Stimulated activated memory B cell treated with anti-CD40 and anti-IgM and Interleukin-4, amounts not matched to agents 10 μg/mL and 1 μg/mL and 100 μg/mL, for 72 hours (primary cell): ENCODE data around the gene DOK5.
"Not testable (repeated sequence)": the region's sequence is repeated elsewhere in the genome, so short reads cannot be mapped to it uniquely, and the experiment has no call there.

ENCODE experiments used
- ATAC-seq: fragments of 150-1000 bp; cut with Tn5 transposase; 2 replicates; pipeline ENCODE4 v1.10.0; 2021
- H3K27ac Mint-ChIP-seq: one replicate; pipeline ENCODE4 v1.8.0; 2022; ENCODE audit warnings: mild to moderate bottlenecking, mixed read lengths
- H3K27me3 Mint-ChIP-seq: one replicate; pipeline ENCODE4 v1.8.0; 2022; ENCODE audit warnings: mixed read lengths
- H3K36me3 Mint-ChIP-seq: one replicate; pipeline ENCODE4 v1.8.0; 2022; ENCODE audit warnings: mixed read lengths
- H3K4me1 Mint-ChIP-seq: one replicate; pipeline ENCODE4 v1.8.0; 2022; ENCODE audit warnings: mixed read lengths
- H3K4me3 Mint-ChIP-seq: one replicate; pipeline ENCODE4 v1.8.0; 2022; ENCODE audit warnings: mild to moderate bottlenecking, moderate library complexity, mixed read lengths
- H3K9me3 Mint-ChIP-seq: one replicate; pipeline ENCODE4 v1.8.0; 2022; ENCODE audit warnings: mixed read lengths

The DOK5 gene

DNA sequence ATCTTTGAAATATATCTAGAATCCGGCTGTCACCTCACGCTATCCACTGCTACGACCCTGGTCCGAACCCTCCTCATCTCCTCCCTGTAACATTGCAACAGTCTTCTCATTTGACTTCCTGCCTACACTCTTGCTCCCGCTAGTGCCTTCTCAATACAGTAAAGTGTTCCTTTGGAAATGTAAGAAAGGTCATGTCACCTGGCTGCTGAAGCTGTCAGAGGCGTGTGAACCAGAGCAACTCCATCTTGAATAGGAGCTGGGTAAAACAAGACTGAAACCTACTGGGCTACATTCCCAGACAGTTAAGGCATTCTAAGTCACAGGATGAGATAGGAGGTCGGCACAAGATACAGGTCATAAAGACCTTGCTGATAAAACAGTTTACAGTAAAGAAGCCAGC is 4.5 kb downstream of the DOK5 start:
- Mint-ChIP-seq H3K27me3 (peaks cover 56% of the 10 kb centered on the region), H3K4me1 (peaks cover 10% of the 10 kb centered on the region)
- H3K9me3 Mint-ChIP-seq, H3K36me3 Mint-ChIP-seq, H3K27ac Mint-ChIP-seq, H3K4me3 Mint-ChIP-seq, ATAC-seq: not testable (repeated sequence)

GRCh38 chr20:54481442-54481841 is 6.0 kb downstream of the DOK5 start:
- Mint-ChIP-seq H3K27ac (no peak overlapping the region), H3K4me1 (peaks cover 2% of the 10 kb centered on the region), H3K9me3 (peaks cover 4% of the 10 kb centered on the region), H3K4me3 (no peak overlapping the region), H3K27me3 (peaks cover 41% of the 10 kb centered on the region), H3K36me3 (no peaks in the 10 kb centered on the region)
- ATAC-seq, result no peak

- H3K36me3 Mint-ChIP-seq, result no peaks in the 10 kb centered on the region
- H3K4me1 Mint-ChIP-seq, result no peaks in the 10 kb centered on the region
- ATAC-seq, result no peak
- no peak overlapping the region for H3K4me3 Mint-ChIP-seq
- H3K27ac Mint-ChIP-seq, result no peak overlapping the region
- H3K9me3 Mint-ChIP-seq, result peaks cover 3% of the 10 kb centered on the region
- peaks cover 12% of the 10 kb centered on the region for H3K27me3 Mint-ChIP-seq
Measured at GRCh38 chr20:54485631-54486030, 10.2 kb downstream of the DOK5 start.

GRCh38 chr20:54486585-54486984 is 11.2 kb downstream of the DOK5 start:
- Mint-ChIP-seq H3K4me1 (no peaks in the 10 kb centered on the region), H3K27me3 (peaks cover 2% of the 10 kb centered on the region), H3K27ac (no peak overlapping the region), H3K36me3 (no peaks in the 10 kb centered on the region), H3K9me3 (no peaks in the 10 kb centered on the region), H3K4me3 (no peak overlapping the region)
- ATAC-seq, result no peak

DNA sequence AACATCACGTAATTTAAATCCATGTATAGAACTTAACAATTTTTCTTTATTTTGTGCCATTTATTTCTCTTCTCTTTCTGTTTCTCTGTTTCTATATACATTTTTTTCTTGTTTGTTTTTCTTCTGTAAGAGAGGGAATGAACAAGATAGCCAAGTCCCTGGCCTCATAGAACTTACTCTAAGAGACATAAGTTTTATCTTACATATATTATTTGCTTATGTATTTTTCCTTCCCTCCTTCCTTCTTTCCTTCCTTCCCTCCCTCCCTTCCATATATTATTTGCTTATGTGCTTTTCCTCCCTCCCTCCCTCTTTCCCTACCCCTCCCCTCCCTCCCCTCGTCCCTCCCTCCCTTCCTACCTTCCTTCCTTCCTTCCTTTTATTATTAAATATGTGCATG is 13.0 kb downstream of the DOK5 start:
- H3K9me3 Mint-ChIP-seq, result peaks cover 3% of the 10 kb centered on the region
- H3K27me3 Mint-ChIP-seq, result no peaks in the 10 kb centered on the region
- ATAC-seq, result no peak
- H3K27ac Mint-ChIP-seq, result no peak overlapping the region
- no peaks in the 10 kb centered on the region for H3K4me1 Mint-ChIP-seq
- no peak overlapping the region for H3K4me3 Mint-ChIP-seq
- no peaks in the 10 kb centered on the region for H3K36me3 Mint-ChIP-seq

- no peaks in the 10 kb centered on the region for H3K27me3 Mint-ChIP-seq
- no peaks in the 10 kb centered on the region for H3K4me1 Mint-ChIP-seq
- no peak overlapping the region for H3K4me3 Mint-ChIP-seq
- ATAC-seq, result no peak
- H3K27ac Mint-ChIP-seq, result no peak overlapping the region
- H3K9me3 Mint-ChIP-seq, result peaks cover 3% of the 10 kb centered on the region
- H3K36me3 Mint-ChIP-seq, result no peaks in the 10 kb centered on the region
Measured at GRCh38 chr20:54491506-54491905, 16.1 kb downstream of the DOK5 start.

- H3K4me3 Mint-ChIP-seq, result no peak overlapping the region
- H3K4me1 Mint-ChIP-seq, result no peaks in the 10 kb centered on the region
- no peaks in the 10 kb centered on the region for H3K27me3 Mint-ChIP-seq
- no peak for ATAC-seq
- no peaks in the 10 kb centered on the region for H3K36me3 Mint-ChIP-seq
- H3K9me3 Mint-ChIP-seq, result peaks cover 3% of the 10 kb centered on the region
- H3K27ac Mint-ChIP-seq, result no peak overlapping the region
Measured at GRCh38 chr20:54494303-54495006, 19.1 kb downstream of the DOK5 start.

DNA sequence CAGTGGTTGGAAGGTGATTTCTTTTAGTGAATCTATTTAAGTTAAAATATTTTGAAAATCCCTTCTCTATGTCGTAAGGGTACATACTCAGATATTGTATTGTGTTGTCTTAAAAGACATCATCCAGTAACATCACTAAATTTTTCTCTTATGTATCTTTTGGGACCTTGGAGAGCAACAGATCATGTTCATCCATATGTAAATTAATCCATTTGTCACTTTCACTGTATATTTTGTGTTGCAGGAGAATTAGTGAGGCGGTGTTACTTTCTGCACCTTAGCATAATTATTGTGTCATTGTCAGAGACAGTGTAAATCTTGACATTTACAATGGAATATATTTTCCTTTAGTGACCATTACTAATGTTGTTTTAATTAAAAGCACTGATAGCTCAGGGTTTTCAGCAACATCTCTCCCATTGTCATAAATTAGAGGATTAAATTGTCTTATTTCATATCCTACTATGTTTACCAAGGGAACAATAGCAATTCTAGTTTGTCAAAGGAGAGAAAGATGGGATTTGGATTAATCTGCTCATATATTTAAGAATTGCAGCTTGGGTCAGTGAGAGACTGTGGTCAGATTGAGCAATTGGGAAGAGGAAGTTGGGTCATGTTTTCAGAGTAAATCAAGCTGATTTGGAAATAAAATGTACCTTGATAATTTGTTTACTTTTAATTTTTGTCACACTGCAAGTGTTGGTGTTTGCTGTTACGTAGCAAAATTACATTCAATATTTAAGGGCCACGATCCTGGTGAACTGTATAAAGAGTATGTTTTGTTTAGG is 22.7 kb downstream of the DOK5 start:
- Mint-ChIP-seq H3K36me3 (no peaks in the 10 kb centered on the region), H3K27ac (no peak overlapping the region), H3K4me3 (no peak overlapping the region), H3K9me3 (peaks cover under 1% of the 10 kb centered on the region), H3K4me1 (no peaks in the 10 kb centered on the region), H3K27me3 (no peaks in the 10 kb centered on the region)
- ATAC-seq, result no peak

DNA sequence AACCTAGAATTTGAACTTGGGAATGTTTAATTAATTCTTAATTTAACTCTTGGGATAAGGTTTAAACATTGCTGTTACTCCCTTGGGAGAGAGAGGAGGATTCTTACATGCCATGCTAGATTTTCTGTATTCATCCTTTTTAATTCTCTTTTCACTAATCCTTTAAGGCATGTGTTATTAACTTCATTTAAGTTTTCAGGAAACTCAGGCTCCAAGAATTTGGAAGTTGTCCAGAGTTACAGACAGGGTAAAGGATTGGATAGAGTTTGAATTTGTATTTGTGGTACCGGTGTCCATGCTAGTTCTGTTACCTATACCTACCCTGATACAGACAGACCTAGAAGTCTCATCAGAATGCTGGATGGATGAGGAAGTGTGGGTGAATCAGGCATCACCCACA is 23.7 kb downstream of the DOK5 start:
- Mint-ChIP-seq H3K27me3 (no peaks in the 10 kb centered on the region), H3K9me3 (no peaks in the 10 kb centered on the region), H3K27ac (no peak overlapping the region), H3K36me3 (no peaks in the 10 kb centered on the region), H3K4me3 (no peak overlapping the region), H3K4me1 (no peaks in the 10 kb centered on the region)
- ATAC-seq, result no peak

GRCh38 chr20:54502179-54502578 is 26.8 kb downstream of the DOK5 start:
- no peaks in the 10 kb centered on the region for H3K36me3 Mint-ChIP-seq
- no peaks in the 10 kb centered on the region for H3K4me1 Mint-ChIP-seq
- H3K27me3 Mint-ChIP-seq, result peaks cover 12% of the 10 kb centered on the region
- peaks cover 4% of the 10 kb centered on the region for H3K9me3 Mint-ChIP-seq
- ATAC-seq, result no peak
- no peak overlapping the region for H3K4me3 Mint-ChIP-seq
- H3K27ac Mint-ChIP-seq, result no peak overlapping the region

DNA sequence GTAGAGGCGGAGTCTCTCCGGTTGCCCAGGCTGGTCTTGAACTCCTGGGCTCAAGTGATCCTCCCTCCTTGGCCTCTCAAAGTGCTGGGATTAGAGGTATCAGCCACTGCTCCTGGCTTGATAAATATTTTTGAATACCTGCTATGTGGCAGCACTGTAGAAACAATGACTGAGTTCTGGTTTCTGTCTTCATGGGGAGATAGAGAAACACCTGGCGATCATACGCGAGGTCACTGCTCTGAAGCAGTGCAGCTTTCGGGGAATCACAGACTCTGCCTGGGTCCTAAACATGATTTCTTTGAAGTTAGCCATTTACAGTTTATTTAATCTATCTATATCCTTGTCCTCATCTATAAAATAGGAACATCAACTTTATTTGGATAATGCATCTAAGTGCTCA is 31.2 kb downstream of the DOK5 start:
- Mint-ChIP-seq H3K36me3 (no peaks in the 10 kb centered on the region), H3K4me1 (no peaks in the 10 kb centered on the region)
- ATAC-seq, result no peak

GRCh38 chr20:54510541-54511129 is 35.2 kb downstream of the DOK5 start:
- Mint-ChIP-seq H3K27me3 (peaks cover 4% of the 10 kb centered on the region), H3K4me3 (no peak overlapping the region), H3K9me3 (peaks cover under 1% of the 10 kb centered on the region), H3K36me3 (no peaks in the 10 kb centered on the region), H3K27ac (no peak overlapping the region), H3K4me1 (no peaks in the 10 kb centered on the region)
- no peak for ATAC-seq

More for the DNA sequence above, 31.2 kb downstream of the DOK5 start:
- Mint-ChIP-seq H3K9me3 (peaks cover 4% of the 10 kb centered on the region), H3K27me3 (peaks cover 12% of the 10 kb centered on the region), H3K27ac (no peak overlapping the region), H3K4me3 (no peak overlapping the region)

DNA sequence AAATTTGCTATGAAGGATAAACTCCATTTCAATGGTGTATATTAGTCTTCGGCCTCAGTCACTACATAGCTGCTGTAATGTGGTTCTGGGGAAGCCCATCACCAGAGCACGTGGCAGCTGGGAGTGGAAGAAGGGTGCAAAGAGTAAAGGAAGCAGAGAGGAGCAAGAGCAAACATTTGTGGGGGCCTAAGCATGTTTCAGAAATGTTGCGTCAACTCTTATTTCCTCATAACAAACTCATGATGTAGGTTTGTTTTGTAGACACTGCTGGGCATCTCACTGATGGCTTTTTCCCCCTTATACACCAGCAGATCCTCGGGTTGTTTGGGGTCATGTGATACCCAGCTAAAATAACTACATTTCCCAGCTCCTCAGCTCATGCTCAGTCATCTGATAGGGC is 37.3 kb downstream of the DOK5 start:
- no peaks in the 10 kb centered on the region for H3K9me3 Mint-ChIP-seq
- no peaks in the 10 kb centered on the region for H3K27me3 Mint-ChIP-seq
- no peak overlapping the region for H3K27ac Mint-ChIP-seq
- no peaks in the 10 kb centered on the region for H3K36me3 Mint-ChIP-seq
- no peak overlapping the region for H3K4me3 Mint-ChIP-seq
- H3K4me1 Mint-ChIP-seq, result no peaks in the 10 kb centered on the region
- no peak for ATAC-seq

DNA sequence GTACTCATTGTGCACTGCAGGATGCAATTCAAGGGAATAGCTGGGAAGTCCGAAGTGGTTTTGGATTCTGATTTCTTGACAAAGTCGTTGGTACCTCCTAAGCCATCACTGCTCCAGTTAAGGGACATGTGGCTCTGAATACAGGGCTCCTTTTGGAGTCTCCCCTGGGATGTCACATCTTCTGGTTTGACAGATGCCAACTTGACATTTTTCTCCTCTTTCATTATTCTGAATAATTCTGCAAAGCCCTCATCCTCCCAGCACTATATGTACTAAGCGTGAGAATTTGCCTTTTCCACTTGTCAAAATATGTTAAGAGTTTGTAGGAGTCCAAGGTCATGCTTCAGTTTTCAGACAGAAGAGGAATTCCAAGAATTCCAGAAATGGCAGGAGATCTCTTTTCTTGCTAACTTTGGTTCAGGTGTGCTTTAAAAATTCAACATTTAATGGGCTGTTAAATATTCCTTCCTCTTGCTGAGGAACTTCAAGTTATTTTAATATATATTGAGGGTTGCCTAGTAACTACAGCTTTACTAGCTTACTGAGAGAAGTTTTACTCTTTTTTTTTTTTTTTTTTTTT is 38.7 kb downstream of the DOK5 start:
- no peaks in the 10 kb centered on the region for H3K4me1 Mint-ChIP-seq
- no peak overlapping the region for H3K27ac Mint-ChIP-seq
- no peaks in the 10 kb centered on the region for H3K36me3 Mint-ChIP-seq
- no peak for ATAC-seq
- H3K9me3 Mint-ChIP-seq, result no peaks in the 10 kb centered on the region
- no peak overlapping the region for H3K4me3 Mint-ChIP-seq
- no peaks in the 10 kb centered on the region for H3K27me3 Mint-ChIP-seq

DNA sequence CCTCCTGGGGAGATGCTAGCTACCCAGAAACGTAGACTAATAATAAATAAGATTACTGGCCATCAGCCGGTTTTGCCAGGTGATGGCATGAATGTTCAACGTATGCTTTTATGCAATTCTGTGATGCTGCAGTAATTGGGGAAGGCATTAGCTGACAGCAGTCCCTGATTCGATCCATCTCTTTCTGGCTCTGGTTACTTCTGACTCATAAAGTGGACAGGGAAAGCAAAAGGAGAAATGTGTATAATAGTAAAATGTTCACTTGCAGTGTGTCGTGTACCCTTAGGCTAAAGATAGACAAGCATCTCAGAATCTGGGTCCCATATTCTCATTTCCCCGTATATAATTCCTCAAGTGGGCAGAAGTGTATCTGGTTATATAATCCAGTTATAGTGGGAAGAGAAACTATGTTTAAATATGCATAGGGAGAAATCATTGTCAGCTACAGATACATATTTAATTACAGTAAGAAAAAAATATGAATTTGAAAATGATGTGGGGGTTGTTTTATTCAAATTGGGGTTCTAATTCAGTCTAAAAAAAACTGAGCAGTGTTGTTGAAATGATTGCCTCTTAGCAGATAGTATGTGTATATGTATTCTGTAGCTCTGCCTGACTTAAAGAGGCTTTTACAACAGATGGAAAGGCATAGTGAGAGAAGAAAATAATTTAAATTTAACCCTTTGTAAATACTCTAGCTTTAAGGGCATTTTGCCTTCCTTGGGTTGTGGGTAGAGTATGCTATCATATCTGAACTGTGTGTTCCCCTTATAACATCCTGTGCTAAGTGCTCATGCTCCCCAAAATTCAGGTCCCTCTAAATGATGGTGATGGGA is 40.6 kb downstream of the DOK5 start:
- H3K27me3 Mint-ChIP-seq, result no peaks in the 10 kb centered on the region
- H3K27ac Mint-ChIP-seq, result no peak overlapping the region
- H3K4me3 Mint-ChIP-seq, result no peak overlapping the region
- no peaks in the 10 kb centered on the region for H3K4me1 Mint-ChIP-seq
- no peak for ATAC-seq
- no peaks in the 10 kb centered on the region for H3K36me3 Mint-ChIP-seq
- no peaks in the 10 kb centered on the region for H3K9me3 Mint-ChIP-seq
